Activated CD4-positive, alpha-beta memory T cell treated with anti-CD3 and anti-CD28 coated beads, Interleukin-2, amount 10 ng/mL, durations not matched to agents 7 days and 5 days (primary cell): ENCODE data around the gene TRPM4. TPM values are rescaled to one million over a fixed set of nuclear protein-coding genes. Genes with fewer than 3 reads are reported as not detected.

Source experiments
- CTCF ChIA-PET: fragments of 350-600 bp; sonication (Branson Sonifier 250); formaldehyde crosslinking; loops from one replicate; lab custom pipeline; 2021; ENCODE audit warnings: antibody characterized with exemption, inconsistent platforms; lab: Charles Lee
- POLR2A ChIA-PET: fragments of 350-600 bp; sonication (Branson Sonifier 250); formaldehyde crosslinking; loops from one replicate; lab custom pipeline; 2021; ENCODE audit warnings: antibody characterized with exemption; lab: Charles Lee
- DNase-seq: peaks from one replicate; pipeline ENCODE4 v3.0.0-alpha.2; 2020
- H3K27ac Mint-ChIP-seq: one replicate; pipeline ENCODE4 v1.8.0; 2021; ENCODE audit warnings: mild to moderate bottlenecking, mixed read lengths
- H3K27me3 Mint-ChIP-seq: one replicate; pipeline ENCODE4 v1.8.0; 2021; ENCODE audit warnings: mixed read lengths
- H3K36me3 Mint-ChIP-seq: one replicate; pipeline ENCODE4 v1.8.0; 2021; ENCODE audit warnings: low read depth, mixed read lengths
- H3K4me1 Mint-ChIP-seq: one replicate; pipeline ENCODE4 v1.8.0; 2021; ENCODE audit warnings: mixed read lengths
- H3K4me3 Mint-ChIP-seq: one replicate; pipeline ENCODE4 v1.8.0; 2021; ENCODE audit warnings: mild to moderate bottlenecking, mixed read lengths
- H3K9me3 Mint-ChIP-seq: one replicate; pipeline ENCODE4 v1.8.0; 2021; ENCODE audit warnings: mixed read lengths
- total RNA-seq, 2 experiments: library from RNA; stranded (reverse); gene quantifications; one replicate each; pipeline ENCODE4 v1.2.3, GENCODE V29; 2021

Gene TRPM4
- total RNA-seq, 2 experiments from 2014 or later, result 0.58 TPM; not detected in 1

GRCh38 chr19:49229416-49229815, 71.8 kb downstream of the TRPM4 start:
- peaks cover 6% of the 10 kb centered on the region for H3K27me3 Mint-ChIP-seq
- ChIA-PET POLR2A (no interaction called here), CTCF (no interaction called here)
- no peak overlapping the region for H3K27ac Mint-ChIP-seq
- no peak overlapping the region for H3K4me3 Mint-ChIP-seq
- peaks cover 16% of the 10 kb centered on the region for H3K4me1 Mint-ChIP-seq
- DNase-seq, result no peak
- H3K9me3 Mint-ChIP-seq, result peaks cover 2% of the 10 kb centered on the region
- no peaks in the 10 kb centered on the region for H3K36me3 Mint-ChIP-seq

- ChIA-PET CTCF (no interaction called here), POLR2A (no interaction called here)
- H3K27ac Mint-ChIP-seq, result no peak overlapping the region
- peaks cover 10% of the 10 kb centered on the region for H3K4me1 Mint-ChIP-seq
- H3K4me3 Mint-ChIP-seq, result no peak overlapping the region
- no peaks in the 10 kb centered on the region for H3K36me3 Mint-ChIP-seq
- H3K27me3 Mint-ChIP-seq, result peaks cover 8% of the 10 kb centered on the region
- peaks cover 2% of the 10 kb centered on the region for H3K9me3 Mint-ChIP-seq
- peak; percentile 30 for DNase-seq
These were observed 73.8 kb downstream of the TRPM4 start for GRCh38 chr19:49231389-49231788.

- no peak for DNase-seq
- POLR2A ChIA-PET, result no interaction called here
- Mint-ChIP-seq H3K27me3 (peaks cover 9% of the 10 kb centered on the region), H3K4me3 (no peak overlapping the region), H3K36me3 (no peaks in the 10 kb centered on the region), H3K9me3 (peaks cover 2% of the 10 kb centered on the region), H3K4me1 (peaks cover 10% of the 10 kb centered on the region), H3K27ac (no peak overlapping the region)
- CTCF ChIA-PET, result no interaction called here
These were observed 74.2 kb downstream of the TRPM4 start for GRCh38 chr19:49231804-49232203.

- peaks cover 14% of the 10 kb centered on the region for H3K27me3 Mint-ChIP-seq
- no peak overlapping the region for H3K27ac Mint-ChIP-seq
- peaks cover 10% of the 10 kb centered on the region for H3K4me1 Mint-ChIP-seq
- ChIA-PET CTCF (no interaction called here), POLR2A (no interaction called here)
- H3K36me3 Mint-ChIP-seq, result no peaks in the 10 kb centered on the region
- H3K9me3 Mint-ChIP-seq, result peaks cover 2% of the 10 kb centered on the region
- no peak overlapping the region for H3K4me3 Mint-ChIP-seq
- no peak for DNase-seq
These were observed 75.6 kb downstream of the TRPM4 start for GRCh38 chr19:49233163-49233562.

GRCh38 chr19:49241769-49242168, 84.2 kb downstream of the TRPM4 start:
- POLR2A ChIA-PET, result interaction anchor here (0.6 kb wide), 1 partner anchor 13 kb away, joined by 3 read pairs; no protein-coding TSS in a partner anchor
- Mint-ChIP-seq H3K27ac (no peak overlapping the region), H3K4me1 (no peaks in the 10 kb centered on the region), H3K9me3 (no peaks in the 10 kb centered on the region), H3K36me3 (no peaks in the 10 kb centered on the region), H3K4me3 (no peak overlapping the region), H3K27me3 (peaks cover 7% of the 10 kb centered on the region)
- CTCF ChIA-PET, result no interaction called here
- DNase-seq, result no peak

- CTCF ChIA-PET, result interaction anchor here (1.7 kb wide), 1 partner anchor 14 kb away, joined by 4 read pairs; no protein-coding TSS in a partner anchor
- POLR2A ChIA-PET, result no interaction called here
- H3K4me3 Mint-ChIP-seq, result no peak overlapping the region
- H3K9me3 Mint-ChIP-seq, result no peaks in the 10 kb centered on the region
- no peak overlapping the region for H3K27ac Mint-ChIP-seq
- no peaks in the 10 kb centered on the region for H3K4me1 Mint-ChIP-seq
- no peaks in the 10 kb centered on the region for H3K36me3 Mint-ChIP-seq
- no peak for DNase-seq
- peaks cover 2% of the 10 kb centered on the region for H3K27me3 Mint-ChIP-seq
These were observed 85.5 kb downstream of the TRPM4 start for GRCh38 chr19:49243129-49243528.

- POLR2A ChIA-PET, result interaction anchor here (0.6 kb wide), 1 partner anchor 503 kb away, joined by 3 read pairs; no protein-coding TSS in a partner anchor
- Mint-ChIP-seq H3K4me1 (no peaks in the 10 kb centered on the region), H3K36me3 (no peaks in the 10 kb centered on the region), H3K27me3 (peaks cover 2% of the 10 kb centered on the region), H3K27ac (no peak overlapping the region), H3K4me3 (no peak overlapping the region), H3K9me3 (no peaks in the 10 kb centered on the region)
- CTCF ChIA-PET, result interaction anchor here (1.7 kb wide), 1 partner anchor 13 kb away, joined by 4 read pairs; no protein-coding TSS in a partner anchor
- no peak for DNase-seq
These were observed 86.1 kb downstream of the TRPM4 start for GRCh38 chr19:49243726-49244125.

- no peak for DNase-seq
- Mint-ChIP-seq H3K4me1 (no peaks in the 10 kb centered on the region), H3K9me3 (no peaks in the 10 kb centered on the region), H3K27ac (no peak overlapping the region), H3K27me3 (no peaks in the 10 kb centered on the region), H3K36me3 (no peaks in the 10 kb centered on the region), H3K4me3 (no peak overlapping the region)
- POLR2A ChIA-PET, result interaction anchor here (0.6 kb wide), 1 partner anchor 502 kb away, joined by 3 read pairs; no protein-coding TSS in a partner anchor
- CTCF ChIA-PET, result interaction anchor here (0.7 to 1.7 kb wide), 2 partner anchors 13 to 232 kb away, joined by 3 to 4 read pairs; no protein-coding TSS in a partner anchor
These were observed 86.7 kb downstream of the TRPM4 start for GRCh38 chr19:49244256-49244655.

- Mint-ChIP-seq H3K9me3 (no peaks in the 10 kb centered on the region), H3K27ac (no peak overlapping the region), H3K36me3 (no peaks in the 10 kb centered on the region), H3K27me3 (peaks cover 16% of the 10 kb centered on the region), H3K4me1 (no peaks in the 10 kb centered on the region), H3K4me3 (no peak overlapping the region)
- DNase-seq, result no peak
- ChIA-PET CTCF (interaction anchor here (0.5 kb wide), 1 partner anchor 74 kb away, joined by 3 read pairs; no protein-coding TSS in a partner anchor), POLR2A (no interaction called here)
These were observed 90.1 kb downstream of the TRPM4 start for GRCh38 chr19:49247676-49248075.

GRCh38 chr19:49249933-49250332, 92.3 kb downstream of the TRPM4 start:
- H3K36me3 Mint-ChIP-seq, result no peaks in the 10 kb centered on the region
- DNase-seq, result no peak
- H3K9me3 Mint-ChIP-seq, result no peaks in the 10 kb centered on the region
- H3K4me1 Mint-ChIP-seq, result no peaks in the 10 kb centered on the region
- no peak overlapping the region for H3K27ac Mint-ChIP-seq
- CTCF ChIA-PET, result interaction anchor here (0.7 to 1.4 kb wide), 3 partner anchors 12 to 250 kb away, joined by 3 to 4 read pairs (median 4); no protein-coding TSS in a partner anchor
- POLR2A ChIA-PET, result no interaction called here
- H3K27me3 Mint-ChIP-seq, result peaks cover 19% of the 10 kb centered on the region
- no peak overlapping the region for H3K4me3 Mint-ChIP-seq

- CTCF ChIA-PET, result no interaction called here
- Mint-ChIP-seq H3K36me3 (no peaks in the 10 kb centered on the region), H3K27me3 (peaks cover 18% of the 10 kb centered on the region)
These were observed 98.1 kb downstream of the TRPM4 start for GRCh38 chr19:49255674-49256073.

GRCh38 chr19:49256691-49257090, 99.1 kb downstream of the TRPM4 start:
- Mint-ChIP-seq H3K4me1 (no peaks in the 10 kb centered on the region), H3K27me3 (peaks cover 17% of the 10 kb centered on the region), H3K27ac (no peak overlapping the region), H3K4me3 (no peak overlapping the region), H3K9me3 (peaks cover 15% of the 10 kb centered on the region), H3K36me3 (no peaks in the 10 kb centered on the region)
- POLR2A ChIA-PET, result no interaction called here
- DNase-seq, result no peak
- CTCF ChIA-PET, result interaction anchor here (0.5 to 1.4 kb wide), 3 partner anchors 13 to 415 kb away, joined by 3 to 4 read pairs (median 4); no protein-coding TSS in a partner anchor

More at GRCh38 chr19:49255674-49256073, 98.1 kb downstream of the TRPM4 start:
- Mint-ChIP-seq H3K27ac (no peak overlapping the region), H3K9me3 (peaks cover 13% of the 10 kb centered on the region), H3K4me1 (no peaks in the 10 kb centered on the region), H3K4me3 (no peak overlapping the region)
- DNase-seq, result no peak
- POLR2A ChIA-PET, result no interaction called here
